Measurements from ENCODE around the gene ENTREP1.
"Not testable (repeated sequence)": the region's sequence is repeated elsewhere in the genome, so short reads cannot be mapped to it uniquely, and the experiment has no call there.

Gene ENTREP1

DNA sequence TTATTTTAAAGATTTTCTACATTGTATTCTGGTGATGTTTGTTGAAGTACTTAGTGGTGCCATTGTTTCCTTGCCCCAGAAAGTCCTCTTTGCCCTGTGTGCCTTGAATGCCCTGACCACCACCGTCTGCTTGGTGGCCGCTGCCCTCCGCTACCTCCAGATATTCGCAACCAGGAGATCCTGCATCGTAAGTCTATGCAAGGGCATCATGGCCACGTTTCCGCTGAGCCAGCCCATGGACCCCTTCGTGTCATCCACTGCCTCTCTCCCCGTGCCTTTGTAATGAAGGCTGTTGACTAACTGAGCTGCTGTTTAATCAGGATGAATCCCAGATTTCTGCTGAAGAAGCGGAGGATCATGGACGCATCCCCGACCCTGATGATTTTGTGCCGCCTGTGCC lies 52.3 kb downstream of the ENTREP1 start:
- no peak for DNase-seq

DNA sequence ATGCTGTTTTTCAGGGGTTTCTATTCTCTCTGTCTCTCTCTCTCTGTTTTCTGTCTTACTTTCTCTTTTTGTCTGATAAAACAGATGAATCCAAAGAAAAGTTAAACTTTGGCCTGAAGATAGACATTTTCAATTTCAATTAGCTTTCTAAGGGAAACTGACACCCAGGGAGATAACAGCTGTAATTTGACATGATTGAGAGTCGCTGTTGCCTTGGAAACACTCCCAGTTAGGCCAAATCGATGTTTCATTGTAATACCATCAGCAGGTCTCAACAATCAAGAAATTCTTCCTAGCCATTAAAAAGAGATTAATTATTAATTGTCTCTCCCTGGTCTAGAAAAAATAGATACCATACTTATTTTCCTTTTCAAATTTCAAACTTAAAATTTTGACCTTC lies 53.0 kb downstream of the ENTREP1 start:
- DNase-seq: no peak

DNA sequence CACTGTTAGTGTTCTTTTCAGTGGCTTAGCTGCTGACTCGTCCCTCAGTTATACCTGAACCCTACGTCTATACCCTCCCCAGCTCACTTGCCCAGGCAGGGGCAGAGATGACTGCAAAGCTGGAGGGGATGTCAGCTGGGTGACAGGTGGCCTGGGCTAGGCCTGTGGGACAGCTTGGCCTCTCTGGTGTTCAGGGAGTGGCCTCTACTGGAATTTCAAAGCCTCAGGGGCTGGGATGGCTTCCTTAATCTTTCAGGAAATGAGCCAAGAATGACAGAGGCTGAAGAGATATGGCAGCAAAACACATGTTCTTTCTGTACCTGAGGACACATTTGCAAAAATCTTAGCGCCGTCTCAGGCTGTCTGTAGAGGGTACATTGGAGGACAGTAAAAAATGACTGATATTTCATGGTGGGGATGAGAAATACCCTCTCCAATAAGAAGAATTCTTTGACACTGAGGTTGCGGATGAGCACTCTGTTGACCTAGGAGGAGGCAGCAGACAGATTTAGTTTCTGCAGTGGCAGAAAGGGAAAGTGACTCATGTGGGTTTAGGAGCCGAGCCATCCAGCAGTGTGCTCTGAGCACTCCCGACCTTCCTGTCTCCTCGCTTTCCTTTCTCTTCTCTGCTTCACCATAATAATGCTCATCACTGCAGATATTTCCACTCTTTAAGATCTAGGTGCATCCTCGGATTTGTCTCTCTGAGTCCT lies 54.4 kb downstream of the ENTREP1 start:
- DNase-seq: no peak

DNA sequence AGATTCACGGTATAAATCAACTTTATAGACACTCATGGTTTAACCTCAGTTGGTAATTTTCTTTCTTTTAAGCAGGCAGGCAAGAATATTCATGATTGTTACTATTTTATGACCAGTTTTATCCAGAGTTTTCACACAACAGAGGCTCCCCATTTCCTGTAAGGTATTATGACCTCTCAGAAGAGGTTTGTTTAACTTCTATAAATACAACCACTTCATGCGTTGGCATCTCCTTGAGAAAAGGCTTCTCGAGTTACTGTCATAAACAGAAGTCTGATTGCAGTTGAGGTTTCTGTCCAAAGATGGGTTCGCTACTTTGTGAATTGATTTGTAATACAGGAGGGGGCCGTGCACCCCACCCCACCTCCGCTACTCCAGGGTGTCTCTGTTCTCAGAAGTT lies 55.3 kb downstream of the ENTREP1 start:
- DNase-seq: no peak

DNA sequence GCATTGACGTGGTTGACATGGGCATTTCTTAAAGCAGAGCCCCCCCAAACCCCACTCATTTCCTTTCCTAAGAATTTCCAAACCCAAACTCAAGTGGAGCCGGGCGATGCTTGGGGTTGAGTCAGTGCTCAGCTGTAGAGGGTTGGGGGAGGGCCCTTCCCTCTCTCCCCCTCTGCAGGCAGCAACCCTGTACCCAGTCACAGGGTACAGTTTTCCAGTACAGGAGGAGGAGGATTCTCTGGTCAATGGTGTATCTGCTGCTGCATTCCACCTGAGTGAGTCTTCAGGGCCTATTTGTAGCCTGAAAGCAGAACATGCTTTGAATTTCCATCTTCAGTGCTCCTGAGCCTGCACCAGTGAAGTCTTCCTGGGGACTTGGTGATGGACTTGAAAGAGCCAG lies 55.8 kb downstream of the ENTREP1 start:
- no peak for DNase-seq

DNA sequence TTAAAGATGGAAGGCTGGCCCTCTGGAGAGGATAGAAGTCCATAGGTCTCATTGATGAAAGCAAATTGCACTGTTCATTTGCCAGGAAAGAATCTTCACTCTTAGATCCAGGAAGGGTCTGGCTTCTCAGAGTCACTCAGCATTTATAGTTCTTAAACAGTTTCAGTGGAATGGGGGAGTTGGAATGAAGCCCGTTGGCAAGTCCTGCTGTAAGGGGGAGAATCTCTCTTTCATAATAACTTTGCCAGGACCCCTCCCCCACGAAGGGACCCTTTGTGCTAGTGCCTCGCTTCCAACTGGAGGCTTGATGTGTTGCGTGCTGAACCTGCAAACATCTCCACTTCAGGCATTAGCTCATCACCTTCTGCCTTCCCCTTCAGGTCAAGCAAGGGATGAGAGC lies 57.1 kb downstream of the ENTREP1 start:
- no peak for DNase-seq

DNA sequence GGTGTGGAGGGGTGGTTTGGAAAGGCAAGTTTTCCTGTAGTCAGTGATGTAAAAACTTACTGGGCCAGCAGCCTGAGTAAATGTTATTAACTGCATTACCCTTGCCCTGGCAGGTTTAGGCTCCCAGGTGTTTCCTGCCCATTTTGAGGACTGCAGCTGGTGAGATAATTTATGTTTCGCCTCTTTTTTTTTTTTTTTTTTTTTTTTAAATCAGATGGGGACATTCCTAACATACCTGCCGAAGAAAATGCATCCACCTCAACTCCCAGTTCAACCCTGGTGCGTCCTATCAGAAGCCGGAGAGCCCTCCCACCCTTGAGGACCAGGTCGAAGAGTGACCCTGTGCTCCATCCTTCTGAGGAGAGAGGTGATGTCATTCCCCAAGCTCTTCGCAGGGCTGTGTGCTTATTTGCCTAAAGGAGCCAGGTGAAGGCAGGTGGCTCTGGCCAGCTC lies 60.6 kb downstream of the ENTREP1 start:
- no peak for DNase-seq

DNA sequence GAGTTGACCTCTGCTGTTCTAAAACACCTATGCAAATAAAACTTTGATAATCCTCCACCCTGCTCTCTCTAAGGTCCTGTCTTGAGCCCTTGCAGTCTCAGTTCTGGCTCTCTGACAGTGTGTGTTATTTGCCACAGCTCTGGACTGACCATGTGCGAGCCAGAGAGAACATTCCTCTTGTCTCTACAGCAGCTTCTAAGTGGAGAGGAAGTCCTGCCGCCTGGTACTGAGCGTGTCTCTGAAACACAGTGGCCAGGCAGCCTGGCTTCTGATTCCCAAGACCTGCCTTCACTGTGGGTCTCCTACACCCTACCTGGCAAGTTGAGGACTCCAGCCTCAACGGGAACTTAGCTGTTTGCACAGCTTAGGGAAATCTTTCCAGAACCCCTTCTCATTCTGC lies 61.6 kb downstream of the ENTREP1 start:
- DNase-seq: no peak

DNA sequence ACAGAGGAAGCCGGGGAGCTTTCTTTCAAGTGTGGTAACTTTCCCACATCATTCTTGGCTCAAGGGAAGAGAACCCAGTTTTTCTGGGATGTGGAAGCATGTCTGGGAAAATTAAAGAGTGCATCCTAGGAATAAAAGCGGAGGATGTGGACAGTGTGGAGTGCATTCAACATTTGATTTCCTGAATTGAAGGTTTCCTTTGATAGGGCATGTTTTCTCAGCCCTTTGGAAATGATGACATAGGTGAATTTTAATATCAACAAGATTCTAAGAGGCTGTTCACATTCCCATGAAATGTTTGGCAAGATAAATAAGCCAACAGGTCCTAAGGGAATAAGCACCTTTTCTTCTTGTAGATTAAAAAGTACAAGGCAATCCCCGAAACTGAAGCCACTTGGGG lies 63.6 kb downstream of the ENTREP1 start:
- DNase-seq: no peak

DNA sequence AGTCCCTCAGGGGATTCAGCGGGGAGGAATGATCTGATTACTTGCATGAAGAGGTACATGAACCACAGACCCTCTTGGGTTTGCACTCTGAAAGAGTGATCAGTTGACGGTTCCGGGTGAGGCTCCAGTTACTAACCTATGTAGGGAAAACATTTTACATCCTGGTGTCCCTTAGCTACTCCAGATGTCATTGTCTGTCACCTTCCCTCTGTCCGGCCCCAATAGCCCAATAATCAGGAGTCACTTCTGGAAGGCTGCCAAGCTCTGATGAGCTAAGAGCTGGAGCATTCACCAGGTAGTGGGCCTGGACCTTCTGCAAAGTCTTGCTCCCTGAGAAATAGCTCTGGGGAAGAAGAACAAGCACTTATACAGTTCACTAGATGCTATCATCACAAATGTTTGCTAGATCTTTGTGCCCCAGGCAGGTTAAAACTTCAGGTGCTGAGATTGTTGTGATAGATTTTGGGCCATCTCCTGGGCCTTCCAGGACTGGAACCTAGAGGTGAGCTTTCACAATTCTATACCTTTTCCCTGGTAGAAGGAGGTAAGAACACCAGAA lies 64.5 kb downstream of the ENTREP1 start:
- no peak for DNase-seq

DNA sequence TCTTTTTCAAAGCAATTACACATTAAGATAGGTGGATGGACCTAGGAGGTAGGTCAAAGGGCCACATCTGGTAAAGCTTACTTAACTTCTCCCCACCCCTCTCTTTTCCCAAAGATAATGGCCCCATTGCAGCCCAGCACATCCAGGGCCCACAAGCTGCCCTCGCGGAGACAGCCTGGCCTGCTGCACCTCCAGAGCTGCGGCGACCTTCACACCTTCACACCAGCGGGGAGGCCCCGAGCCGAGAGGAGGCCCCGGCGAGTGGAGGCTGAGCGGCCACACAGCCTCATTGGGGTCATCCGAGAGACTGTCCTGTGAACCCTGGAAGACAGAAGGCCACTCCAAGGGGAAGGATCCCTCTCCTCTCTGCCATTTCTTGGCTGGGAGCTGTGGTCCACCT lies 66.5 kb downstream of the ENTREP1 start:
- no peak for DNase-seq

DNA sequence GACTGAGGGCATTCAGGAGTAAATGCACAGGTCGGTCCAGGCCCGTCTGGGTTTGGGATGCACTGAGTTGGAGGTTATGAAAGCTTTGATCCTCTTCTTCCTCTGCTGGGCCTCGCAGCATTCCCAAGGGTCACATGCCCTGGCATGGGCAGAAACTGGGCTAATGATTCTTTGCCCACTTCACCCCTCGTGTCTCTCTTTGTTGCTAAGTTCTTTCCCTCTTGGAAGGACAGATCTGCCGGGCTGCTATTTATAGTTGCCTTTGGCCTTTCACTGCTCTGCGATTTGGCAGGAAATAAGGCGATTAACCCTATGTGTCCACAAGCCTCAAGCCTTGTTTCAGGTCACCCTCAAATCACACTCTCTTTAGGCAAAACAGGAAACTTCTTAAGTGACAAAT lies 66.9 kb downstream of the ENTREP1 start:
- DNase-seq: no peak

DNA sequence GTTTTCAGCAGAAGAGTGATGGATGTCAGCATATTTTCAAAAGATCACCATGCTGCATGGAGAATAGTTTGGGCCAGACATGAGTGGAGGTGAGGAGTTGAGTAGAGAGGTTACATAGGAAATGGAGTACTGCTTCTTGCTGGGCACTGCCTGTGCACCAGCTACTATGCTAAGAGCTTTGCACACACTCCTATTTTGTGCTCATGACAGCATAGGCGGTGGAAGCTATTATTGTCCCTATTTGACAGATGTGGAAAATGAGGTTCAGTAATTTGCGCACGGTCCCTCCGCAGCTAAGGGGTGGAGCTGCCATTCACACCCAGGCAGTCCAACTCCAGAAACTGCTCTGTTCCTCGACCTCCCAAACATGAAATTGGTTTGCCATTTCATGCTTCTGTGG lies 67.8 kb downstream of the ENTREP1 start:
- DNase-seq: no peak

DNA sequence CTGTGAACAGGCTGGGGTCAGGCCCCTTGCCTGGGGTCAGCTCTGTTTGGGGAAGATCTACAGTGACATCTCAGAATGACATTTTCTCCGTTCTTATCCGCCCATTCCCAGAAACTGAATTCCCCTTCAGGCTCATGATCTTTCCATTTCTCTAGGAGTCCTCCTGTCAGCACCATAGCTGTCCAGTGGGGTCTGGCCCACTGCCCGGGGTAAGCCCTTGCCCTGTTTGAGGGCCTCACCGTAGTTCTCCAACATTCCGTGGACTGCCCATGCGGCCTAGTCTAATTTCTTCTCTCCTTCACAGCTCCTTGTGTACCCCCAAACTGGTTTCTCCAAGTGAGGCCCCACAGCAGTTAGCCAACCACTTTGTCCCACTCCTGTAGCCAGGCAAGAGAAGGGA lies 68.4 kb downstream of the ENTREP1 start:
- DNase-seq: no peak

DNA sequence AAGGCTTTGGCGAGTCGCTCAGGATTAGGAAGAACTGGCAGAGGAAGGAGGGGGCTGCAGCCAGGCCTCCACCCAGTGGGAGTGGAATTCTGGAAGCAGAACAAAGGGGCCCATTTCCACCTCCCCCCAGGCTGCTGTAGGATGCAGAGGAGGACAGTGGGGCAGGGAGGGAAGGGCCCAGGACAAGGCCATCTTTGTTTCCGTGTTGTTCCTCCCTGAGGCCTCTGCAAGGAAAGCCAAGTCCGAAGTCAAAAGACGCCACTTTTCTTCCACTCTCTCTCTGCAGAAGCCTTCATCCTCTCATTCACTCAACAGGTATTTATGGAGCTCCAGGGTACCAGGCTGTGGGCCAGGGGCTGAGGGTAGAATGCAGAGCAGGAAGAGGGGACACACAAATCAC lies 70.7 kb downstream of the ENTREP1 start:
- no peak for DNase-seq

DNA sequence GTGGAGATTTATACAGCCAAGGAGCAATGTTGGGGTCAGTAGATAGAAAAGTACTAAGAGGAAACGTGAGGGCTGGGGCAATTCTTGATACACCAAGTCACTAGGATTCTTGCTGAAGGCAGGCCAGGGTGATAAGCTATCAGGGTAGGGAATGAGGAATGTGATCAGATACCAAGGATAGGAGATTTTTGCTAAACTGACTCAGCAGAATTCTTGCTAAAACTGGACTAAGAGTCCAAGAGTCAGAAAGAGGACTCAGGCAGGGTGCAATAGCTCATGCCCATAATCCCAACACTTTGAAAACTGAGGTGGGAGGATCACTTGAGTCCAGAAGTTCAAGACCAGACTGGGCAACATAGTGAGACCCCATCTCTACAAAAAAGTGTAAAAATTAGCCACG lies 71.7 kb downstream of the ENTREP1 start:
- no peak for DNase-seq

DNA sequence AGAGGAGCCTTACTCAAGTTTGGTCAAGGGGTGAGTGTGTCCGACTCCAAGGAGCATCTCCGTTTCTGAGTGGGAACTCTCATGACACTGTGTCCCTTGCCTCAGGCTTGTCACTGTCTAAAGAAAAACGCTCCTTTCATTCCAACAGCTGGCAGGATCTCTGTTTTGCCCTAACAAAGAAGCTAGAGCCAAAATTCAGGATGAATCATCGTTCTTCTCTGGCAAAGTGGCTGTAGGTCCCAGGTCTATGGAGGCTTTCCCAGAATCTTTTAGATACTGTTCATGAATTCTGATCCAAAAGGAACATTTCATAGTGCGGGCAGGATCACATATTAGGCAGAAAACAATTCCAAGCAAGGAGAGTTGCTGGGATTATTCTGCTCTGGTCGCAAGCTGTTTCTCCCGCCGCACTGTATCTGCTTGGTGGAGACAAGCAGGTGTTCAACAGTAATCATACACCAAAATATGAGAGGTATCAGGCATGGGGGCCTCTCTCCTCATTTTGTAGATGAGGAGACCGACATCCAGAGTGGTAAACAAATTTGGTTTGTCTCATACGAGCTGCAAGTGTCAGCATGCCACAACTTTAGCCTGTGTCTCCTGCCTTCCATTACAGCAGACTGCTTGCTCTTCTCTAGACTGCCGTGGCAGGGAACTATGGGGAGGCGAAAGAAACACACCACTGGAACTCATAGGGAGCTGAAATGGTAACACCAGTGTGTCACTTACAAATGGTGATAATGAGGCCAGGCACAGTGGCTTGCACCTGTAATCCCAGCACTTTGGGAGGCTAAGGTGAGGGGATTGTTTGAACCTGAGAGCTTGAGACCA lies 72.6 kb downstream of the ENTREP1 start:
- no peak for DNase-seq

DNA sequence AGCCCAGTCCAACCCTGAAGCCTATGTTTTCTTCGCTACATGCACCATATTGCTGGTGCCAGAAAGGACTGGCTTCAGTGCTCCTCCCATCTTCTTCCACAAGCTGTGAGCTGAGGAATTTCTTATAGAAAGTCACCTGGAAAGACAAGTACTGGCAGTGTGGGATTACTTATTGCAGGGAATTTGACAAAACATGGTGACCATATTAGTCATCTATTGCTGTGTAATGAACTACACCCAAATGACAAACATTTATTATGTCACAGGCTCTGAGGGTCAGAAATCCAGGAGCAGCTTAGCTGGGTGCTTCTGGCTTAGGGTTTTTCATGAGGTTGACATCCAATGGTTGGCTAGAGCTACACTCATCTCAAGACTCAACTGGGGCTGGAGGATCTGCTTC lies 75.5 kb downstream of the ENTREP1 start:
- DNase-seq: no peak

DNA sequence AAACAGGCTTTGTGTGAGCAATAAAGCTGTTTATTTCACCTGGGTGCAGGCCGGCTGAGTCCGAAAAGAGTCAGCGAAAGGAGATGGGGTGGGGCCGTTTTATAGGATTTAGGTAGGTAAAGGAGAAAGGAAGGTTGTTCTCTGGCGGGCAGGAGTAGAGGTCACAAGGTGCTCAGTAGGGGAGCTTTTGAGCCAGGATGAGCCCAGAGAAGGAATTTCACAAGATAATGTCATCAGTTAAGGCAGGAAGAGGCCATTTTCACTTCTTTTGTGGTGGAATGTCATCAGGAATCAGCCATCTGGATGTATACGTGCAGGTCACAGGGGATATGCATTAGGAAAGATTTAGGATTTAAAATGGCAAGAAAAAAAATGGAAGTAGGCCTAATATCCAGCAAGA lies 84.9 kb downstream of the ENTREP1 start:
- not testable (repeated sequence) for DNase-seq

DNA sequence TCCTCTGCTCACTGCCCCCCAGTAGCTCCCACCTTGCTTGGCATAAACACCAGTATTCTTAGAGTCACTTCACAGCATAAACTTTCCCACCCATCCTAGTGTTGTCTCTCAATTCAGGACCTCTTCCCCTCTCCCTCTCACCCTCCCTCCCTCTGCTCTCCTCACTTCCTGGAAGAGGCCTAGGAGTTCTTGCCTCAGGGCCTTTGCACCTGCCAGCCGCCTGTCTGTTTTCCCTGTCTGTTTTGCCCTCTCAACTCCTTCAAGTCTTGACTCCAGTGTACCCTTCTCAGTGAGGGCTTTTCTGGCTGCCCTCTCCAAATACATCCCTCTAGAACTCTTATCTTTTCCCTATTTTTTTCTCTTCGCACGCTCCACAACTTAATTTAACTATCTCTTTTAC lies 86.2 kb downstream of the ENTREP1 start:
- DNase-seq: no peak

DNA sequence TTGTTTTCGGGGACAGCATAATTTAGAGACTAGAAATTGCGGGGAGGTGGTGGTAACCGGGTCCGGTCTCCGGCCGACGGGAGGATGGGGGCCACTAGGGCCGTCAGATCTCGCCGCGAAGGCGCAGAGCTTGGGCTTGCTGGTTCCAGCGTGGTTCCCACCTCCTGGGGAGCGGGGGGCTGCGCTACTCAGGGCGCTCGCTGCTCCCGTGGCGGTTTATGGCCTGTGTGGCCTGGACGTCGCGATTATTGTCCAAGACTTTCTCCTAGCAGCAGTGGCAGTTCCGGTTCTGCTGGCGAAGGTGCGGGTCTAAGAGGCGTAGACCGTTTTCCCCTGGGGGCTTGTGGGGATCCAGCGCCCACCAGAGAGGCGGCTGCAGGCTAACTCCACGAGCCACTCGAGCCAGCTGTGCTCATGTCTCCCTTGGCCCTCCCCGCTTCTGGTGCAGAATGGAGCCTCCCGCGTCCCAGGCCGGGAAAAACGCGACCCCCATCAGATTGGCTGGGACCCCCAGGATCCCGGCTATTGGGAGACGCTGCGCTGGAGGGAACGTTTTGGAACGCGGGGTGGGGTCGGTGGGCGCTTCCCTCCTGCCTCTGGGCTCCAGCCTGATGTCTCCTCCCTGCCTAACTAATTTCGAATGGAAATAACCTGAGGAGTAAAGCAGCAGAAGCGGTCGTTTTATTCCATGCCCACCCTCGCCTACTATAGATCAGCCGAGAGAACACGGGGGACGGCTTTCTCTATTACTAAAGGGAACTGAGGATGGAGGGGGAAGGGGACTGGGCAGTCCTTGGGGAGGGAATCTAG lies 87.1 kb downstream of the ENTREP1 start:
- no peak for DNase-seq

DNA sequence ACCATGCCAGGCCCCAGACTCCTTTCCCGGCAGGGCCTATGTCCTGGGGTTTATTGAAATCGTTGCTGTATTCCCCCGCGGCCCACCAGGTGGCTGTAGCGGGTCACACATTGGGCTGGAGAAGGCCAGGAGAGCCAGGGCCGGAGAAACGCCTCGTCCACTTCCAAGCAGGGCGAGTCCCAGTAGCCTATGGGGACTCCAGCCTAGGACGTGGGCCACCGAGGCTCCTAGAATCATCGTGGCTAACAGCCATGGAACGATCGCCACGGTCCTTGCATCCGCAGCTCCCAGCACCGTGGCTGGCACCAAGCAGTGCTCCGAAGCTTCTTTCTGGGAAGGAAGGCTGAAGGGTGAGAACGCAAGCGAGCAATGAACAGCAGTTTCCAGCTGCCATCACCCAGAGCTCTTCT lies 87.7 kb downstream of the ENTREP1 start:
- DNase-seq: no peak

DNA sequence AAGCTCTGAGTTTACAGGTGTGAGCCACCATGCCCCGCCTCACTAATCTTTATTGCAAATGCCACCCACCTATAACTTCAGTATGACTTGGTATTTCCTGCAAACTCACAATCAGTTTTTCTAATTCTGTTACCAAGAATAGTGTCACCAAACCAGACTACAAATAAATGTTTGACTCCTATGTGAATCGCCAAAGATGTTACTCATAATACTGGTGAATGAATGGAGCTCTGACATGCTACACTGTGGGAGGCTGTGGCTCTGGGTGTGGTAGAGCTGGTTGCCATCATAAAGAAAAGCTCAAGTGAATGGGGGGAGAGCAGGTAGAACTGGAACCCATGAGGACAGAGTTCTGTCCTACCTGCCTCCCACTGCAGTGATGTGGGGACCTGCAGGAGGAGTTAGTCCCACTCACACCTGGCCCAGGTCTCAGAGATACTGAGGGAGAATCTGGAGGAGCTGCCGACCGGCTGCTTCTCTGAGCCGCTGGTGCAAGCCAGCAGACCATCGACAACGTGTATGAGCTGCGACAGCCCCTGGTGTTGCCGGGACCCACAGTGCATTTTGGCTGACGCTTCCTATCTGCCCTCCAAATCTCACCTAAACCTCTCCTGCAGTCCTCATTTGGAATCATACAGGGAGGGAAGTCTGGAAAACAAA lies 95.7 kb downstream of the ENTREP1 start:
- DNase-seq: no peak
